PC-9 (cell line): Measurements from ENCODE around the gene PTPN9. TPM values are rescaled to one million over a fixed set of nuclear protein-coding genes. Genes with fewer than 3 reads are reported as not detected.

Experiments used
- BruUV-seq: library from RNA; stranded (reverse); fragments of 400-500 nt; replicated peaks from 2 replicates; lab custom pipeline; 2021; lab: Mats Ljungman, UMichigan
- CTCF ChIA-PET: fragments of 300-600 bp; sonication (Branson Sonifier 250); formaldehyde crosslinking; loops from one replicate; lab custom pipeline; 2022; ENCODE audit warnings: antibody characterized with exemption; lab: Charles Lee
- POLR2A ChIA-PET: fragments of 300-600 bp; sonication (Branson Sonifier 250); formaldehyde crosslinking; loops from one replicate; lab custom pipeline; 2022; ENCODE audit warnings: antibody characterized with exemption; ENCODE audit not compliant: unreplicated experiment; lab: Charles Lee
- DNase-seq, 2 experiments: peaks; one replicate each; pipeline versions ENCODE4 v3.0.0 to v3.0.0-alpha.2; 2015 to 2022; ENCODE audit warnings: mixed read lengths in 1 of 2
- H2AFZ ChIP-seq: fragments of 200-600 bp; sonication (generic); 2 replicates; pipeline ENCODE4 v1.8.1; 2017; ENCODE audit warnings: antibody characterized with exemption
- H3F3A ChIP-seq: fragments of 200-600 bp; sonication (generic); 2 replicates; pipeline ENCODE4 v1.8.1; 2017; ENCODE audit warnings: antibody characterized with exemption, mild to moderate bottlenecking, low read depth; ENCODE audit not compliant: insufficient read depth
- H3K27ac ChIP-seq: fragments of 200-600 bp; sonication (generic); 2 replicates; pipeline ENCODE4 v1.6.1; 2016; ENCODE audit warnings: mixed run types
- H3K27me3 ChIP-seq: fragments of 200-600 bp; sonication (generic); 2 replicates; pipeline ENCODE4 v1.6.1; 2016; ENCODE audit warnings: low read depth, mixed run types; ENCODE audit not compliant: insufficient read depth
- H3K36me3 ChIP-seq: fragments of 200-600 bp; sonication (generic); 2 replicates; pipeline ENCODE4 v1.6.1; 2016; ENCODE audit warnings: low read depth, mixed run types
- H3K4me1 ChIP-seq: fragments of 200-600 bp; sonication (generic); replicated peaks from 2 replicates; pipeline ENCODE4 v1.6.1; 2016; ENCODE audit warnings: mixed run types; ENCODE audit not compliant: insufficient read depth
- H3K4me2 ChIP-seq: fragments of 200-600 bp; sonication (generic); 2 replicates; pipeline ENCODE4 v1.6.1; 2017; ENCODE audit warnings: mixed run types
- H3K4me3 ChIP-seq: fragments of 200-600 bp; sonication (generic); 2 replicates; pipeline ENCODE4 v1.6.1; 2016; ENCODE audit warnings: mixed run types
- H3K79me2 ChIP-seq: fragments of 200-600 bp; sonication (generic); 2 replicates; pipeline ENCODE4 v1.6.1; 2017; ENCODE audit warnings: low read depth, mixed run types
- H3K9me2 ChIP-seq: fragments of 200-600 bp; sonication (generic); 2 replicates; pipeline ENCODE4 v1.8.1; 2017; ENCODE audit warnings: mild to moderate bottlenecking; ENCODE audit not compliant: insufficient read depth
- H3K9me3 ChIP-seq: fragments of 200-600 bp; sonication (generic); 2 replicates; pipeline ENCODE4 v1.8.1; 2016; ENCODE audit warnings: low read depth; ENCODE audit not compliant: insufficient read depth
- H4K20me1 ChIP-seq: fragments of 200-600 bp; sonication (generic); 2 replicates; pipeline ENCODE4 v1.8.1; 2017; ENCODE audit not compliant: insufficient read depth
- EZH2 ChIP-seq: fragments of 200-600 bp; sonication (generic); IDR thresholded peaks from 2 replicates; pipeline ENCODE4 v1.8.0; 2017; ENCODE audit warnings: antibody characterized with exemption, low read depth
- intact Hi-C: fragments of 100-400 bp; cut with micrococcal nuclease; formaldehyde crosslinking; loops from one replicate; pipeline ENCODE4 v1.10.0; 2022; ENCODE audit not compliant: unreplicated experiment
- total RNA-seq: library from RNA; stranded (reverse); gene quantifications from 2 replicates; pipeline ENCODE4 v1.2.3, GENCODE V29; 2021
- TF ChIP-seq, protein P1 (sequence below): fragments of 200-600 bp; sonication (generic); conservative IDR thresholded peaks from 2 replicates; pipeline ENCODE4 v1.6.1; 2017; ENCODE audit warnings: mixed run types, antibody characterized with exemption, mild to moderate bottlenecking, moderate library complexity

PTPN9 gene
- total RNA-seq, 1 experiment from 2014 or later: 22.4 TPM

DNA sequence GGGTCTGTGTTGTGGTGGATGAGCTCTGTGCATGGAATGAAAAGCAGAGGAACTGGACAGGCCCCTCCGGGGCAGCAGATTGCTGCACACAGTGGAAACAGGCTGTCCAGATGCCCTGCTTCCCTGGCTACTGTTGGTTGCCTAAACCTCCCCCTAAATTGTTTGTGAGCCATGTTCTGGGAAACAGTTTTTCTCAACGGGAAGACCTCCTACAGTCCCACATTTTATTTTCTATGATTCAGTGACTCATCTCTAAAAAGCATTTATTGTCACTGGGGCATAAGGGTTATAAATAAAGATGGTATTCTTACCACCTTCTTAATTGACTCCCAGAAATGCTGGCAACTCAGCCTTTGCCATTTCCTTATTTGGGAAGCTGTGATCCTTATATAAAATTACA lies 20.3 kb upstream of the PTPN9 start:
- Histone ChIP-seq H2AFZ (no peak overlapping the region), H3K79me2 (no peaks in the 10 kb centered on the region), H3K9me2 (no peaks in the 10 kb centered on the region), H3K4me3 (no peak overlapping the region), H4K20me1 (peaks cover 3% of the 10 kb centered on the region; the same call in 1 of the 2 replicates), H3F3A (no peaks in the 10 kb centered on the region), H3K36me3 (peaks cover 6% of the 10 kb centered on the region), H3K4me2 (no peak overlapping the region), H3K9me3 (no peaks in the 10 kb centered on the region), H3K27ac (no peak overlapping the region), H3K27me3 (no peaks in the 10 kb centered on the region), H3K4me1 (no peaks in the 10 kb centered on the region)
- BruUV-seq: no TSS peak
- DNase-seq: no peak
- no peak for TF ChIP-seq EZH2
- TF ChIP-seq, protein P1, sequence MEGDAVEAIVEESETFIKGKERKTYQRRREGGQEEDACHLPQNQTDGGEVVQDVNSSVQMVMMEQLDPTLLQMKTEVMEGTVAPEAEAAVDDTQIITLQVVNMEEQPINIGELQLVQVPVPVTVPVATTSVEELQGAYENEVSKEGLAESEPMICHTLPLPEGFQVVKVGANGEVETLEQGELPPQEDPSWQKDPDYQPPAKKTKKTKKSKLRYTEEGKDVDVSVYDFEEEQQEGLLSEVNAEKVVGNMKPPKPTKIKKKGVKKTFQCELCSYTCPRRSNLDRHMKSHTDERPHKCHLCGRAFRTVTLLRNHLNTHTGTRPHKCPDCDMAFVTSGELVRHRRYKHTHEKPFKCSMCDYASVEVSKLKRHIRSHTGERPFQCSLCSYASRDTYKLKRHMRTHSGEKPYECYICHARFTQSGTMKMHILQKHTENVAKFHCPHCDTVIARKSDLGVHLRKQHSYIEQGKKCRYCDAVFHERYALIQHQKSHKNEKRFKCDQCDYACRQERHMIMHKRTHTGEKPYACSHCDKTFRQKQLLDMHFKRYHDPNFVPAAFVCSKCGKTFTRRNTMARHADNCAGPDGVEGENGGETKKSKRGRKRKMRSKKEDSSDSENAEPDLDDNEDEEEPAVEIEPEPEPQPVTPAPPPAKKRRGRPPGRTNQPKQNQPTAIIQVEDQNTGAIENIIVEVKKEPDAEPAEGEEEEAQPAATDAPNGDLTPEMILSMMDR: no peak
- intact Hi-C loops: no loop called here
- CTCF ChIA-PET: interaction anchor here (1.1 kb wide), 1 partner anchor 87 kb away, joined by 3 read pairs; no protein-coding TSS in a partner anchor
- POLR2A ChIA-PET: no interaction called here

DNA sequence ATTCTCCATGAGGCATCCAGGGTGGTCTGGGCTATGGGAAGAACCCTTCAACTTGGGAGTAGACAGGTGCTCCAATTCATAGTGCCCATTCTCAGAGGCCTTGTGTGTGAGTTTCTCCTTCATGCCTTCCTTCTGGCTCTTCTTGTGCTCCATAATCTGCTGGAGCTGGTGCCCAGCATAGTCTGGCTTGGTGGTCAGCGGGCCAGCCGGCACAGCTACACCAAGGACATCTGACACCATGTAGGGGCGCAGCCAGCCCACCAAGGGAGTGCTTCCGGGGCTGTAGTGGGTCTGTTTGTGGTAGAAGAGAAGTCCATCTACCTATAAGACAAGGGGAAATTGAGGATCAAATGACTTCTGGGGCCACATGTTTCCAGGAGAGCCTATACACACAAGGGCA lies 19.2 kb upstream of the PTPN9 start:
- H3K4me3 ChIP-seq: no peak overlapping the region
- H3K4me2 ChIP-seq: no peak overlapping the region
- no peaks in the 10 kb centered on the region for H3K79me2 ChIP-seq
- ChIA-PET POLR2A (no interaction called here), CTCF (interaction anchor here (1.1 kb wide), 1 partner anchor 88 kb away, joined by 3 read pairs; no protein-coding TSS in a partner anchor)
- H3K36me3 ChIP-seq: peaks cover 6% of the 10 kb centered on the region
- no peaks in the 10 kb centered on the region for H3K4me1 ChIP-seq
- intact Hi-C loops: no loop called here
- H3F3A ChIP-seq: no peaks in the 10 kb centered on the region
- no peak for DNase-seq
- H2AFZ ChIP-seq: no peak overlapping the region
- no peak overlapping the region for H3K27ac ChIP-seq
- no peaks in the 10 kb centered on the region for H3K9me3 ChIP-seq
- TF ChIP-seq, protein P1: no peak
- TF ChIP-seq EZH2: no peak
- BruUV-seq: no TSS peak
- H3K27me3 ChIP-seq: no peaks in the 10 kb centered on the region
- H3K9me2 ChIP-seq: no peaks in the 10 kb centered on the region
- peaks cover 3% of the 10 kb centered on the region; the same call in 1 of the 2 replicates for H4K20me1 ChIP-seq

DNA sequence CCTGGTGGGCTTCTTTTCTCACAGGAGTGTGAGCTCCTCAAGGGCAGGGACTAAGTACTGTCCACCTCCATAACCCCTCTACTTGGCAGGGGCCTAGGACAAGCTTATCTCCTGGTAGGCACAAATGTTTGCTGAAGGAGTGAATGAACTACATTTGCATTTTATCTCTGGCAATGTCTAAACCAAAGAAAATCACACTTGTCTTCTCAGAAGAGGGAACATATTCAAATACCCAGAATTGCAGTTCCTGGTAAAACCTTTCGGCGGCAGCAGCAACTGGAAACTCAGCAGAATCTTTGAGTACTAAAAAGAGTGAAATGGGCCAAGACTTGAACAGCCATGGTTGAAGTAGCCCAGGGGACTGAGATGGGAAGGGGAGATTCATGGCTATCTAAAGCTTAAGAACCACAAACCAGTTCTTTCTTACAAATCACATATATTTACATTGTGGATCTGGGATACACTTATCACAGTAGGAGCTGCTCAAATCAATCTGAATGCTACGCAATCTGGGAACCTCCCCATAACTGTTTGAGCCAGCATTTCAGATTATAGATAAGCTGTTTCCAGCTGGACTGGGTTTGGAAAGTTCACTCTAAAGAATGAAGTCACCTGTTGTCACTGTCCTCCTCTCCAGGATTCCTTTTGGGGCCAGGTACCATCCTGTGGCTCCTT lies 18.7 kb upstream of the PTPN9 start:
- Histone ChIP-seq H2AFZ (no peak overlapping the region), H3K4me3 (no peak overlapping the region), H3K27ac (no peak overlapping the region), H3K79me2 (no peaks in the 10 kb centered on the region), H3K27me3 (no peaks in the 10 kb centered on the region), H3K9me3 (no peaks in the 10 kb centered on the region), H3K9me2 (no peaks in the 10 kb centered on the region), H3K36me3 (peaks cover 6% of the 10 kb centered on the region), H3K4me1 (no peaks in the 10 kb centered on the region), H3F3A (no peaks in the 10 kb centered on the region), H3K4me2 (no peak overlapping the region), H4K20me1 (peaks cover 3% of the 10 kb centered on the region; the same call in 1 of the 2 replicates)
- ChIA-PET POLR2A (no interaction called here), CTCF (interaction anchor here (1.1 kb wide), 1 partner anchor 89 kb away, joined by 3 read pairs; no protein-coding TSS in a partner anchor)
- no peak for DNase-seq
- no peak for TF ChIP-seq EZH2
- TF ChIP-seq, protein P1: peak; percentile 53; the same call in 1 of the 2 replicates
- BruUV-seq: no TSS peak
- intact Hi-C loops: no loop called here
